Sigmoid colon (tissue), 7 donors: Measurements from ENCODE around the gene GRM8. TPM values are rescaled to one million over a fixed set of nuclear protein-coding genes. Genes with fewer than 3 reads are reported as not detected.

Experiments
- DNase-seq: peaks from one replicate; pipeline ENCODE4 v3.0.0-alpha.2; 2019
- H3K27ac ChIP-seq, 4 donors: fragments of 200-600 bp; sonication (generic); one replicate each; pipeline ENCODE4 v1.5.1; 2016 to 2019; ENCODE audit warnings: mild to moderate bottlenecking in 1 of 4
- H3K27me3 ChIP-seq, 3 donors: fragments of 200-600 bp; sonication (generic); one replicate each; pipeline ENCODE4 v1.5.1; 2019; ENCODE audit warnings: mild to moderate bottlenecking in 1 of 3
- H3K36me3 ChIP-seq, 4 donors: fragments of 200-600 bp; sonication (generic); one replicate each; pipeline ENCODE4 v1.5.1; 2016 to 2019
- H3K4me1 ChIP-seq, 4 donors: fragments of 200-600 bp; sonication (generic); one replicate each; pipeline ENCODE4 v1.5.1; 2017 to 2019
- H3K4me3 ChIP-seq, 4 donors: fragments of 200-600 bp; sonication (generic); one replicate each; pipeline ENCODE4 v1.5.1; 2017 to 2019; ENCODE audit warnings: mild to moderate bottlenecking in 2 of 4, moderate library complexity in 1 of 4
- H3K9me3 ChIP-seq, 4 donors: fragments of 200-600 bp in 3 of 4; sonication (generic) in 3 of 4; one replicate each; pipeline versions ENCODE4 v1.5.1 to v1.6.1; 2013 to 2019
- EP300 ChIP-seq, 4 donors: sonication (generic); formaldehyde crosslinking; IDR thresholded peaks; one replicate each; pipeline ENCODE4 v1.6.1; 2017; ENCODE audit warnings: antibody characterized with exemption in 4 of 4
- POLR2A ChIP-seq, 2 donors: fragments of 450-650 bp; IDR thresholded peaks; one replicate each; pipeline ENCODE4 v1.6.1; 2016; ENCODE audit warnings: antibody characterized with exemption in 2 of 2, mild to moderate bottlenecking in 2 of 2, moderate library complexity in 2 of 2
- POLR2AphosphoS5 ChIP-seq, 4 donors: sonication (generic); formaldehyde crosslinking; IDR thresholded peaks; one replicate each; pipeline ENCODE4 v1.6.1; 2017; ENCODE audit warnings: antibody characterized with exemption in 4 of 4
- WGBS, 2 donors: extraction: QIAGEN DNeasy Blood & Tissue Kit; methylation state at CpG; one replicate each; pipeline ENCODE4 v1.1.7; 2013; 5-methylcytosine and 5-hydroxymethylcytosine counted together
- intact Hi-C: fragments of 100-400 bp; cut with DNase I; formaldehyde crosslinking; loops from one replicate; pipeline ENCODE4 v1.15.1; 2023
- polyA plus RNA-seq, 3 donors: library from polyadenylated mRNA; stranded (reverse); fragments of 200-250 nt; gene quantifications; one replicate each; pipeline ENCODE4 v1.2.3, GENCODE V29; 2013
- total RNA-seq, 4 donors: library from RNA; depleted of rRNA; stranded (reverse); fragments of >200 nt; gene quantifications; one replicate each; pipeline ENCODE4 v1.1.0, GENCODE V29; 2016
- TF ChIP-seq, protein P1 (sequence below), 4 experiments: fragments of 450-650 bp in 3 of 4; fragments of 200-600 bp in 1 of 4; IDR thresholded peaks; one replicate each; pipeline ENCODE4 v1.5.1; 2016 to 2019; ENCODE audit warnings: antibody characterized with exemption in 4 of 4, mild to moderate bottlenecking in 3 of 4, moderate library complexity in 2 of 4
- donor health status: healthy with polysubstance abuse.
- donor health status: Bipolar disorder and iron deficiency.
- donor health status: healthy.

Gene GRM8
- total and polyA plus RNA-seq, 7 donors, result 0.27 to 1.9 (median 0.55) TPM; not detected in 4

DNA sequence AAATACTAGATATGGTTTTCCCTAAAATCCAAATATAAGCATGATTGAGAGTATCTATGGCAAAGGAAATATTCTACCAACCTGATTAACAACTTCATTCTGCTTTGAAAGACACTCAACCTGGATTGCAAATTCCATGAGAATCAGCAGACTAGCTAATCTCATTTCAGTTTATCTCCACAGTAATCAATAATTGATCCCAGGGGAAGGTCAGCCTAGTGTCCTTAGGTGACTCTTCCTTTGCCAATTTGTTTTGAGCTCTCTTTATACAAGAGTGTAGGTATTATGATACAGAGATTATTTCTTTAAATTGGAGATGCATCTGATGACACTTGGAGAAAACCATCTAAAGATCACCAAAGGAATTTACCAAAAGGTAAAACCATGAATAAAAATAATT is 100.3 kb downstream of the GRM8 start:
- Histone ChIP-seq H3K9me3 (no peaks in the 10 kb centered on the region), H3K4me1 (no peaks in the 10 kb centered on the region), H3K27ac (no peak overlapping the region), H3K27me3 (no peaks in the 10 kb centered on the region), H3K4me3 (no peak overlapping the region), H3K36me3 (no peaks in the 10 kb centered on the region)
- TF ChIP-seq, protein P1, sequence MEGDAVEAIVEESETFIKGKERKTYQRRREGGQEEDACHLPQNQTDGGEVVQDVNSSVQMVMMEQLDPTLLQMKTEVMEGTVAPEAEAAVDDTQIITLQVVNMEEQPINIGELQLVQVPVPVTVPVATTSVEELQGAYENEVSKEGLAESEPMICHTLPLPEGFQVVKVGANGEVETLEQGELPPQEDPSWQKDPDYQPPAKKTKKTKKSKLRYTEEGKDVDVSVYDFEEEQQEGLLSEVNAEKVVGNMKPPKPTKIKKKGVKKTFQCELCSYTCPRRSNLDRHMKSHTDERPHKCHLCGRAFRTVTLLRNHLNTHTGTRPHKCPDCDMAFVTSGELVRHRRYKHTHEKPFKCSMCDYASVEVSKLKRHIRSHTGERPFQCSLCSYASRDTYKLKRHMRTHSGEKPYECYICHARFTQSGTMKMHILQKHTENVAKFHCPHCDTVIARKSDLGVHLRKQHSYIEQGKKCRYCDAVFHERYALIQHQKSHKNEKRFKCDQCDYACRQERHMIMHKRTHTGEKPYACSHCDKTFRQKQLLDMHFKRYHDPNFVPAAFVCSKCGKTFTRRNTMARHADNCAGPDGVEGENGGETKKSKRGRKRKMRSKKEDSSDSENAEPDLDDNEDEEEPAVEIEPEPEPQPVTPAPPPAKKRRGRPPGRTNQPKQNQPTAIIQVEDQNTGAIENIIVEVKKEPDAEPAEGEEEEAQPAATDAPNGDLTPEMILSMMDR (IDR thresholded peaks at IDR 0.05), result no peak
- TF ChIP-seq POLR2A (IDR thresholded peaks at IDR 0.05) (no peak), POLR2AphosphoS5 (IDR thresholded peaks at IDR 0.05) (no peak), EP300 (IDR thresholded peaks at IDR 0.05) (no peak)
- intact Hi-C loops, result no loop called here
- DNase-seq, result no peak

DNA sequence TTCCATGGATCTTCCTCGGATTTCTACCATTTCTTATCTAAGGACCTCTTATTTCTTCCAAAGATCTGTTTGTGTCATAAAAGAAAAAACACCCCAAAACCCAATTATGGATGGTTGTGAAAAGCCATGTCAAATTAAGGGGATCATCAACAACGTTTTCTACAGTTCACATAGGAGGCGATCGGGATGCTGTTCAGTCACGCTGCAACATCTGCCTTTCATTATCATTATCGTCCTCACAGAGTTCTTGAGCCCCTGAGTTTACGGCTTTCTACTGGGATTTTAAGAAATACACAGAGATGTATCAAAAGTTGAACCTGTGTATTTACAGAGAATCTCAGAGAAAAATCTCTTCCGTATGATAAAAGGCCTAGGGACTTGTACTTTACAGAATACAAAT is 101.4 kb downstream of the GRM8 start:
- Histone ChIP-seq H3K36me3 (no peaks in the 10 kb centered on the region), H3K27me3 (no peaks in the 10 kb centered on the region), H3K4me3 (no peak overlapping the region), H3K4me1 (no peaks in the 10 kb centered on the region), H3K27ac (no peak overlapping the region), H3K9me3 (no peaks in the 10 kb centered on the region)
- WGBS, 2 donors, result 87 to 93% methylated on average over 8 of the region's 8 CpGs
- intact Hi-C loops, result no loop called here
- TF ChIP-seq, protein P1 (IDR thresholded peaks at IDR 0.05), result no peak
- TF ChIP-seq POLR2AphosphoS5 (IDR thresholded peaks at IDR 0.05) (no peak), EP300 (IDR thresholded peaks at IDR 0.05) (no peak), POLR2A (IDR thresholded peaks at IDR 0.05) (no peak)
- DNase-seq, result no peak

DNA sequence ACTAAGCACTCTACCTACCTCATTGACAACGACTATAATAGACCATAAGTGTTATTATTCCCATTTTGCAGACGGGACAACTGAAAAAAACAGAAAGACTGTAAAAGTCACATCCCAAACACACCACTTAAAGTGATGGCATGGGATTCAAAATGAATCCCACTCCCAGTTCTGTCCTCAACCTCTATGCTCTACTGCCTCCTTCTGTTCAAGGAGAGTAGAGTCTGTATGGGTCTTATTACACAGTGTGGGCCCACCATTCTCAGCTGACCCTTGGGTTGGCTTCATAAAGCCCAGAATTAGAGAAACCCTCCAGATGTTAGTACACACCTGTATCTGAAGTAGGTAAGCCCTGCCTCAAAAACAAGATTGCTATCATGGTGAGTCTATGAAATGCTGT is 102.2 kb downstream of the GRM8 start:
- no peaks in the 10 kb centered on the region for H3K9me3 ChIP-seq
- 58 to 80% methylated on average over 2 of the region's 2 CpGs for WGBS, 2 donors
- DNase-seq, result no peak
- no peaks in the 10 kb centered on the region for H3K4me1 ChIP-seq
- no peak overlapping the region for H3K4me3 ChIP-seq
- H3K27me3 ChIP-seq, result no peaks in the 10 kb centered on the region
- no peak for TF ChIP-seq POLR2A (IDR thresholded peaks at IDR 0.05)
- TF ChIP-seq POLR2AphosphoS5 (IDR thresholded peaks at IDR 0.05), result no peak
- TF ChIP-seq, protein P1 (IDR thresholded peaks at IDR 0.05), result no peak
- no peak for TF ChIP-seq EP300 (IDR thresholded peaks at IDR 0.05)
- intact Hi-C loops, result no loop called here
- H3K27ac ChIP-seq, result no peak overlapping the region
- H3K36me3 ChIP-seq, result no peaks in the 10 kb centered on the region

DNA sequence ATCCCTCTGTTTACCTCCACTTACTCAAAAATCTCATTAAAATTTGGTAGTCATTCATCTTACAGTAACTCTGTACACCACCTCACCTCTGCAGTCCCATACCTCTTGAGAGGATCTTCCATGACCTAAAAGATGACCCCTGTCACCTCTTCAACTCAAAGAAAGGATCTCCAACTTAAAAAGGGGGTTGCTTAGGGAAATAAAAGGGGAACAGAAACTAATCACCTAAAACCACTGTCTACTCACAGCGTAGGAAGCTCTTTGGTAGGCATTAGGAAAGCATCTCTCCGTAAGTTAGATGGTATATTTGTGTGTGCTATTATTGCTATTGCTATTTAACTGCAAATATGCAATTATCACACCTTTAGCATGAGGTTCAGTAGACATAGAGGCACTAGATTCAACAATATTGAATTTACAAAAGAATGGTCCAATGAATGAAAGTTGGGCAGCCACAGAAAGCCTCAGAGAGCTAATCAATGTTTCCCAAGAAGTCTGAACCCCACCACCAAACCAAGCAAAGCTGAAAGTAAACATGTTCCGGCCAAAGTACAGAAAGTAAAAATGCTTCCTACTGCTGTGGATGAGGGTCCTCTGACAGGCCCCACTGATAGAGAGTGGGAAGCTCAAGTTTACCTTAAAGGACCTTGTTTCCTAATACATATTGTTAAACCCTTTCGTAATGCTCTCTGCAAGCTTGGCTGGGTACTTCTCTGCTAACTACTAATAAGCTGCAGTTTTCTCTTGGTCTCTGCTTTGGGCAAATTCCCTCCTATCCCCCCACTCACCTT is 105.8 kb downstream of the GRM8 start:
- H3K9me3 ChIP-seq, result no peaks in the 10 kb centered on the region
- DNase-seq, result no peak
- intact Hi-C loops, result no loop called here
- H3K4me3 ChIP-seq, result no peak overlapping the region
- no peak for TF ChIP-seq POLR2AphosphoS5 (IDR thresholded peaks at IDR 0.05)
- no peak for TF ChIP-seq EP300 (IDR thresholded peaks at IDR 0.05)
- TF ChIP-seq, protein P1 (IDR thresholded peaks at IDR 0.05), result no peak
- no peak for TF ChIP-seq POLR2A (IDR thresholded peaks at IDR 0.05)
- H3K36me3 ChIP-seq, result no peaks in the 10 kb centered on the region
- no peak overlapping the region for H3K27ac ChIP-seq
- 83 to 94% methylated on average over 4 of the region's 4 CpGs for WGBS, 2 donors
- H3K4me1 ChIP-seq, result no peaks in the 10 kb centered on the region
- no peaks in the 10 kb centered on the region for H3K27me3 ChIP-seq

DNA sequence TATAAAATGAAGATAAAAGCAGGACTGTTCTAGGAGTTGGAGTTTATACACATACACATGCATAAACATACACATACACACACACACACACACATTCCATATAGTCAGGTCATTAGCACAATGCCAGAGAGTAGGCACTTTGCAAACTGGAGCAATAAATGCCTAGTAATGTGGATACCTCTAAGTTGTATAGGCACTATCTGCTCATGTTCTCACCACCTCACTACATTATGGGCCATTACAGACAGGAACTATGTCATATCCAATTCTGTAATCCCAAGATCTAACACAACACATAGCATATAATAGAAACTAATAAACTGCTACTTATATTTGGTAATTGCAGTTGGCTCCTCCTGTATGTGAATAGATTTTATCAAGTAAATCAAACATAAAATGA is 115.6 kb downstream of the GRM8 start:
- no peaks in the 10 kb centered on the region for H3K36me3 ChIP-seq
- no peak overlapping the region for H3K4me3 ChIP-seq
- no peak for DNase-seq
- H3K9me3 ChIP-seq, result no peaks in the 10 kb centered on the region
- no peaks in the 10 kb centered on the region for H3K4me1 ChIP-seq
- H3K27ac ChIP-seq, result no peak overlapping the region
- TF ChIP-seq EP300 (IDR thresholded peaks at IDR 0.05), result no peak
- TF ChIP-seq, protein P1 (IDR thresholded peaks at IDR 0.05), result no peak
- no peak for TF ChIP-seq POLR2A (IDR thresholded peaks at IDR 0.05)
- TF ChIP-seq POLR2AphosphoS5 (IDR thresholded peaks at IDR 0.05), result no peak
- intact Hi-C loops, result no loop called here
- no peaks in the 10 kb centered on the region for H3K27me3 ChIP-seq
